Psoas muscle (tissue), 8 donors: ENCODE measurements around the gene OSBPL9. TPM values are rescaled to one million over a fixed set of nuclear protein-coding genes. Genes with fewer than 3 reads are reported as not detected.

Experiments
- ATAC-seq, 4 donors: fragments of 200-7000 bp; cut with Tn5 transposase; one replicate each; pipeline ENCODE4 v1.9.1; 2020; ENCODE audit warnings: moderate library complexity in 3 of 4, mild to moderate bottlenecking in 2 of 4
- DNase-seq, 2 donors: peaks; one replicate each; pipeline ENCODE4 v3.0.0-alpha.2; 2020
- H3K27ac ChIP-seq: fragments of 200-600 bp; one replicate; pipeline ENCODE4 v1.8.0; 2022
- H3K27me3 ChIP-seq, 3 donors: fragments of 200-600 bp in 1 of 3; one replicate each; pipeline versions ENCODE4 v1.6.1 to v1.8.0; 2013 to 2022; ENCODE audit warnings: low read length in 2 of 3, mild to moderate bottlenecking in 2 of 3, moderate library complexity in 1 of 3; ENCODE audit not compliant: insufficient read depth in 3 of 3
- H3K36me3 ChIP-seq, 2 donors: fragments of 200-600 bp in 1 of 2; one replicate each; pipeline versions ENCODE4 v1.6.1 to v1.8.0; 2013 to 2022; ENCODE audit warnings: low read depth in 1 of 2, mild to moderate bottlenecking in 1 of 2, moderate library complexity in 1 of 2; ENCODE audit not compliant: insufficient read depth in 1 of 2
- H3K4me1 ChIP-seq: fragments of 200-600 bp; one replicate; pipeline ENCODE4 v1.8.0; 2022
- H3K4me3 ChIP-seq: fragments of 200-600 bp; one replicate; pipeline ENCODE4 v1.8.0; 2022; ENCODE audit warnings: mild to moderate bottlenecking
- H3K9me3 ChIP-seq: fragments of 200-600 bp; one replicate; pipeline ENCODE4 v1.8.0; 2022
- WGBS, 3 donors: extraction: QIAGEN DNeasy Blood & Tissue Kit; methylation state at CpG; one replicate each; pipeline versions ENCODE4 v1.1.6 to v1.1.7; 2013; 5-methylcytosine and 5-hydroxymethylcytosine counted together
- intact Hi-C, 2 donors: fragments of 100-400 bp; cut with DNase I; formaldehyde crosslinking; loops; one replicate each; pipeline versions ENCODE4 v1.11.0 to v1.14.2; 2022
- polyA plus RNA-seq, 3 donors: library from polyadenylated mRNA; stranded (reverse); fragments of 200-250 nt; gene quantifications; one replicate each; pipeline ENCODE4 v1.2.3, GENCODE V29; 2013
- total RNA-seq, 4 donors: library from RNA; stranded (reverse); fragmentation: NEBNext Ultra II Directional in 2 of 4; extraction: Animal tissue kit (Norgen Biotek cat#: 25700) in 2 of 4; gene quantifications; one replicate each; pipeline versions ENCODE4 v1.2.1 to v1.2.4, GENCODE V29; 2021 to 2023
- TF ChIP-seq, protein P1 (sequence below): fragments of 200-600 bp; IDR thresholded peaks from one replicate; pipeline ENCODE4 v1.8.0; 2022; ENCODE audit warnings: antibody characterized with exemption
- donor health status: healthy with polysubstance abuse.
- donor health status: DM: no; HTN: no; CAD: no; lungs with moderate emphysema.
- donor health status: Bipolar disorder and iron deficiency.
- donor health status: healthy.
- donor health status: DM: yes; HTN: yes; CAD: no.
- donor health status: DM: no; HTN: no; CAD: no.
- donor health status: DM: no; HTN: no; CAD: no.
- donor health status: DM: yes; HTN: yes; CAD: no.

Gene OSBPL9
- total and polyA plus RNA-seq, 7 donors = 15.6 to 141 (median 60.6) TPM

DNA sequence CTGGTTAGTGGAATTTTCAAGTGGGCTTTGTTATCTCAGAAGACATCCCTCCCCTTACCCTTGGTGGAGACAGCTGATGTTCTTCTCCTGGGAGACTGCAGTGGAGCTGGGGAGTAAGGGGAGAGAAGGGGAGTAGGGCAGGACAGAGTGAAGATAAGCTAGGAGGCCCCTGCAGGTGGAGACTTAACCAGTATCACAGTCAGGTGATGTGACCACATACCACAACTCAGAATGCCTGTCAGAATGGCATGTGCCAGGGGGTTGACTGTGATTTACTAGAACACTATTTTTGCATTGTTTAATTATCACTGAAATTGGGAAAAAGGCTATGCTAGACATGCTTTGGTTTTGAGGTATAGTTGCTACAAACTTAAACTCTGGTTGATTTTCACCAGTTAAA lies 137.1 kb downstream of the OSBPL9 start:
- ATAC-seq = no peak
- H3K36me3 ChIP-seq = peaks cover 4 to 75% of the 10 kb centered on the region in 2 donors

DNA sequence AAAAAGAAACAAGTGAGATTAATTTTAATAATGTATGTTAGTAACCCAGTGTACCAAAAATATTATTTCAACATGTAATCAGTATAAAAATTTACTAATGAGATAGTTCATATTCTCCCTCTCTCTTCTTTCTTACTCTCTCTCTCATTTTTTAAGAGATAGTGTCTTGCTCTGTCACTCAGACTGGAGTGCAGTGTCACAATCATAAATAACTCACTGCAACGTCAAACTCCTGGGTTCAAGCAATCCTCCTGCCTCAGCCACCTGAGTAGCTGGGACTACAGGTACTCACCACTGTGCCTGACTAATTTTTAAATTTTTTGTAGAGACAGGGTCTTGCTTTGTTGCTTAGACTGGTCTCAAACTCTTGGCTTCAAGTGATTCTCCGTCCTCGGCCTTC lies 137.8 kb downstream of the OSBPL9 start:
- H3K36me3 ChIP-seq = peaks cover 4 to 68% of the 10 kb centered on the region in 2 donors
- H3K27me3 ChIP-seq = no peaks in the 10 kb centered on the region
- DNase-seq = no peak
- no peak overlapping the region for H3K4me3 ChIP-seq
- intact Hi-C loops = no loop called here
- no peaks in the 10 kb centered on the region for H3K4me1 ChIP-seq
- 81 to 98% (median 81%) methylated on average over 3 of the region's 3 CpGs for WGBS, 3 donors
- TF ChIP-seq, protein P1, sequence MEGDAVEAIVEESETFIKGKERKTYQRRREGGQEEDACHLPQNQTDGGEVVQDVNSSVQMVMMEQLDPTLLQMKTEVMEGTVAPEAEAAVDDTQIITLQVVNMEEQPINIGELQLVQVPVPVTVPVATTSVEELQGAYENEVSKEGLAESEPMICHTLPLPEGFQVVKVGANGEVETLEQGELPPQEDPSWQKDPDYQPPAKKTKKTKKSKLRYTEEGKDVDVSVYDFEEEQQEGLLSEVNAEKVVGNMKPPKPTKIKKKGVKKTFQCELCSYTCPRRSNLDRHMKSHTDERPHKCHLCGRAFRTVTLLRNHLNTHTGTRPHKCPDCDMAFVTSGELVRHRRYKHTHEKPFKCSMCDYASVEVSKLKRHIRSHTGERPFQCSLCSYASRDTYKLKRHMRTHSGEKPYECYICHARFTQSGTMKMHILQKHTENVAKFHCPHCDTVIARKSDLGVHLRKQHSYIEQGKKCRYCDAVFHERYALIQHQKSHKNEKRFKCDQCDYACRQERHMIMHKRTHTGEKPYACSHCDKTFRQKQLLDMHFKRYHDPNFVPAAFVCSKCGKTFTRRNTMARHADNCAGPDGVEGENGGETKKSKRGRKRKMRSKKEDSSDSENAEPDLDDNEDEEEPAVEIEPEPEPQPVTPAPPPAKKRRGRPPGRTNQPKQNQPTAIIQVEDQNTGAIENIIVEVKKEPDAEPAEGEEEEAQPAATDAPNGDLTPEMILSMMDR = no peak
- H3K9me3 ChIP-seq = peaks cover 3% of the 10 kb centered on the region
- H3K27ac ChIP-seq = no peak overlapping the region
- ATAC-seq = no peak

More for the DNA sequence above, 137.1 kb downstream of the OSBPL9 start:
- H3K27me3 ChIP-seq = no peaks in the 10 kb centered on the region
- no peaks in the 10 kb centered on the region for H3K4me1 ChIP-seq
- H3K9me3 ChIP-seq = peaks cover 3% of the 10 kb centered on the region
- TF ChIP-seq, protein P1 = no peak
- no peak for DNase-seq
- H3K27ac ChIP-seq = no peak overlapping the region
- H3K4me3 ChIP-seq = no peak overlapping the region
- intact Hi-C loops = no loop called here

GRCh38 chr1:51755437-51755836 lies 138.5 kb downstream of the OSBPL9 start:
- 65 to 96% (median 69%) methylated on average over 7 of the region's 7 CpGs for WGBS, 3 donors
- Histone ChIP-seq H3K4me3 (no peak overlapping the region), H3K4me1 (no peaks in the 10 kb centered on the region), H3K36me3 (peaks cover 4 to 67% of the 10 kb centered on the region in 2 donors), H3K27ac (no peak overlapping the region), H3K9me3 (peaks cover 3% of the 10 kb centered on the region), H3K27me3 (no peaks in the 10 kb centered on the region)
- intact Hi-C loops = no loop called here
- no peak for DNase-seq
- TF ChIP-seq, protein P1 = no peak
- peak in 3 of 4 donors; percentile 50 to 67 (median 64) for ATAC-seq

DNA sequence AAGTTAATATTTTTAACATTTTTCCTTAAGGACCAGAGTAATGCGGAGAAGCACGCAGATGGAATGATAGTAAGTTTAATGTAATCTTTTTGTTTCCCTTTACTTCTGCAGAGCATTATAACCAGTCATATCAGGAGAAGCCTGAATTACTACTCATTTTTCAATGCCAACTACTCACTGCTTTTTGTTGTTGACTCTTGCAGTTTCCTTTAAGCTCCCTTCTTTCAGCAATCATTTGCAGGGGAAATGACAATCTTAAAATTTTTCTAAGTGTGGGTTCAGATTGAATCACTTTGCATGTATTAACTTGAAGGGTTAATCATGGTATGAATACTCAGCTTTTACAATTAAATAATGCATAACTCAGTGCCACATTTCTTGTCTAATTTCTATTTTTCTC lies 139.4 kb downstream of the OSBPL9 start:
- H3K9me3 ChIP-seq = peaks cover 3% of the 10 kb centered on the region
- intact Hi-C loops = no loop called here
- H3K36me3 ChIP-seq = peaks cover 4 to 65% of the 10 kb centered on the region in 2 donors
- ATAC-seq = no peak
- H3K4me3 ChIP-seq = no peak overlapping the region
- TF ChIP-seq, protein P1 = no peak
- no peaks in the 10 kb centered on the region for H3K27me3 ChIP-seq
- no peak overlapping the region for H3K27ac ChIP-seq
- DNase-seq = no peak
- WGBS, 3 donors = 64 to 98% (median 97%) methylated on average over 2 of the region's 2 CpGs
- no peaks in the 10 kb centered on the region for H3K4me1 ChIP-seq

DNA sequence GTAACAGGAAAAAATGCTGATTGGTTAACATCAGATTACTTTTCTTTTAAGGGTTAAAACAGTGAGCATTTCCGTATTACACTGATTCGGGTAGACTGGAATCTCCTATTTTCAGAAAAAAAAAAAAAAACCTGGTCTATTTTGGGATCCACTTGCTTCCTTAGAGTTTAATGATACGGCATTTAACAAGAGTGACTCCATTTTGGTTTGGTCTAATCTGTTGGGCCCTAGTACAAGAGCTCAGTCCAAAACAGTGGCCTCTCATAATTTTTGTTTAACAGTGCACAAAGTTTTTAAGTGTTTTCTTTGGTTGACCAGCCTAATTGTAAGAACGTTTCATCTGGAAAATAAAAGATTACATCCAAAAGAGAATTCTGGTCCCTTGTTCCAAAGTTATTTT lies 141.4 kb downstream of the OSBPL9 start:
- H3K9me3 ChIP-seq = no peaks in the 10 kb centered on the region
- TF ChIP-seq, protein P1 = no peak
- 68 to 87% (median 68%) methylated on average over 4 of the region's 4 CpGs for WGBS, 3 donors
- intact Hi-C loops = no loop called here
- DNase-seq (no peak), ATAC-seq (no peak)
- no peak overlapping the region for H3K4me3 ChIP-seq
- H3K27ac ChIP-seq = no peak overlapping the region
- H3K27me3 ChIP-seq = no peaks in the 10 kb centered on the region
- no peaks in the 10 kb centered on the region for H3K4me1 ChIP-seq
- peaks cover 0 to 65% of the 10 kb centered on the region in 2 donors for H3K36me3 ChIP-seq
